T-helper 22 cell (primary cell): ENCODE measurements around the gene SDCBP2.
"Not testable (repeated sequence)": the region's sequence is repeated elsewhere in the genome, so short reads cannot be mapped to it uniquely, and the experiment has no call there.

Source experiments
- DNase-seq: peaks from one replicate; pipeline ENCODE4 v3.0.0-alpha.2; 2020; ENCODE audit warnings: low read depth

The SDCBP2 gene

DNA sequence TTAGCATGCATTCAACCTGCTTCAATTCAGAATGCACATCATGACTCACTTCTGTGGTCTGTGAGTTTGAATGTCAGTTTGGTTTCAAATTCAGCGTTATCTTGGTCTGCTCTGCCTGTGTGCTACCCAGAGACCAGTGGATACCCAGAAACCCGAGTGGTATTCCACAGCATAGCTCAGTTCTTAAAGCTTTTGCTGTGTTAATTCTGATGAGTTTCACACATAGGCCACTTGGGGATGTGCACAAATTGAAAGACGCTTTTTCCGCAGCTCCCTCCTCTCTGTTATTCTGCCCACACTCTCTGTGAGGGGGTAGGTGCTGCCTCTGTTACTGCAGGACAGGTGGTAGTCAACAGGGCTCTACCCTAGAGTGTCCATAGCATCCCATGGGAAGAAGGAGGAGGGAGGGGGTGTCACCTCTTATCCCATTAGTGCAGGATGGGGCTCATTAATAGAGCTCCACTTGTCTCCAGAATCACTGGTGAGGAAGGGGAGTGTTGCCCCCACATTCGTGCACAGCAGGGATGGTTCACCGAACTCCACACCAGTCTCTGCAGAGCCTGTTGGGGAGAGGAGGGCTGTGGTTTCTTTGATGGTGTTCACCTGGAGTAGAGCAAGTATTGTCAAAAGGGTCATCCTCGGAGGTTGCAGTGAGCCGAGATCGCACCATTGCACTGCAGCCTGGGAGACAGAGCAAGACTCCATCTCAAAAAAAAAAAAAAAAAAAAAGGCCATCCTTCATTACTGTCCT lies 29.2 kb upstream of the SDCBP2 start:
- no peak for DNase-seq

DNA sequence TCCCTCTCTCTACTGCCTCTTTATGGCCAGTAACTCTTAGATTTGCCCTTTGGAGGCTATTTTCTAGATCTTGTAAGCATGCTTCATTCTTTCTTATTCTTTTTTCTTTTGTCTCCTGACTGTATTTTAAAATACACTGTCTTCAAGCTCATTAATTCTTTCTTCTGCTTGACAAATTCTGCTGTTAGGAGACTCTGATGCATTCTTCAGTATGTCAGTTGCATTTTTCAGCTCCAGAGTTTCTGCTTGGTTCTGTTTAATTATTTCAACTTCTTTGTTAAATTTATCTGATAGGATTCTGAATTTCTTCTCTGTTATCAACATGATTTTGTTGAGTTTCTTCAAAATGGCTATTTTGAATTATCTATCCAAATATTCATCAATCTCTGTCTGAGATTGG lies 25.0 kb upstream of the SDCBP2 start:
- DNase-seq: no peak

DNA sequence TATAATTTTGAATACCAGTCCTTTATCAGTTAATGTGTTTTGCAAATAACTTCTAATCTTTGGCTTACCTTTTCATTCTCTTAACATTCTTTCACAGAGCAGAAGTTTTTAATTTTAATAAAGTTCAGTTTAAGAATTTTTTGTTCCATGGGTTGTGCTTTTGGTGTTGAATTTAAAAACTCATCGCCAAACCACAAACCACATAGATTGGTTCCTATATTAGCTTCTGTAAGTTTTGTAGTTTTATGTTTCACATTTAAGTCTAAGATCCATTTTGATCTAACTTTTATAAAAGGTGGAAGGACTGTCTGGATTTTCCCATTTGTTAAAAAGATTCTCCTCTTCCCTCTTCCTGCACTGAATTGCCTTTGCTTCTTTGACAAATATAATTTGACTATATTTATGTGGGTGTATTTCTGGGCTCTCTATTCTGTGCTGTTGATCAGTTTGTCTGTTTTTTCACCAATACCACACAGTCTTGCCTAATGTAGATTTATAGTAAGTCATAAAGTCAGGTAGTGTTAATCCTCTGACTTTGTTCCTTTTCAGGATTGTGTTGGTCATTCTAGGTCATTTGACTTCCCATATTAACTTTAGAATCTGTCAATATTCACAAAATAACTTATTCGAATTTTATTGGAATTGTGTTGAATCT lies 17.5 kb upstream of the SDCBP2 start:
- no peak for DNase-seq

DNA sequence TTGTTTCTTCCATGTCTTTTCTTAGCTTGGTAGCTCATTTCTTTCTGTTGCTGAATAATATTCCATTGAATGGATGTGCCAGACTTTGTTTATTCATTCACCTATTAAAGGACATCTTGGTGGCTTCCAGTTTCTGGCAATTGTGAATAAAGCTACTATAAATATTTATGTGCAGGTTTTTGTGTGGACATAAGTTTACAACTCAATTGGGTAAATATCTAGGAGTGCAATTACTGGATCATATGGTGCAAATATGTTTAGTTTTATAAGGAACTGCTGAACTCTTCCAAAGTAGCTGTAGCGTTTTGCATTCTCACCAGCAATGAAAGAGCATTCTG lies 16.8 kb upstream of the SDCBP2 start:
- no peak for DNase-seq

DNA sequence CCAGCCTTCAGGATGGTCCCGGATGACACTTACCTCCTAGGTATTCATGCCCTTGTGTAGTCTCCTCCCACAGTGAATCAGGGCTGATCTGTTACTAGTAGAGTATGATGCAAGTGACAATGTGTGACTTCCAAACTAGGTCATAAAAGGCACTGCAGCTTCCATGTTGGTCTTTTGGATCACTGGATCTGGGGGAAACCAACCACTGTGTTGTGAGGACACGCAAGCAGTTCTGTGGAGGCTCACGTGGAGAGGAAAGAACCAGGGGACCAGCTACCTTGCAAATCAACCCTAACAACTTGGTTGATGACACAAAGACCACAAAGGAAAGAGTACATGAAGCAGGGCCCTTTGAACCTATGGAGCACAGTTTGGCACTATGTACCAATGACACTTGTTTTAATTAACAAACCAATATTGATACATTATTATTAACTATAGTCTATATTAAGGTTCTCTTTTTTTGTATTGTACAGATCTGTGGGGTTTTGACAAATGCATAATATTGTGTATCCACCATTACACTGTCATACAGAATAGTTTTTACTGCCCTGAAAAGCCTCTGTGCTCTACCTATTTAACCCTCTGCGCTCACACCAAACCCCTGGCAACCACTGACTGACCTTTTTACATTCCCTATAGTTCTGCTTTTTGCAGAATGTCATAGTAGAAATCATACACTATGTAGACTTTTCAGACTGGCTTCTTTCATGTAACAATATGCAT lies 16.3 kb upstream of the SDCBP2 start:
- no peak for DNase-seq

DNA sequence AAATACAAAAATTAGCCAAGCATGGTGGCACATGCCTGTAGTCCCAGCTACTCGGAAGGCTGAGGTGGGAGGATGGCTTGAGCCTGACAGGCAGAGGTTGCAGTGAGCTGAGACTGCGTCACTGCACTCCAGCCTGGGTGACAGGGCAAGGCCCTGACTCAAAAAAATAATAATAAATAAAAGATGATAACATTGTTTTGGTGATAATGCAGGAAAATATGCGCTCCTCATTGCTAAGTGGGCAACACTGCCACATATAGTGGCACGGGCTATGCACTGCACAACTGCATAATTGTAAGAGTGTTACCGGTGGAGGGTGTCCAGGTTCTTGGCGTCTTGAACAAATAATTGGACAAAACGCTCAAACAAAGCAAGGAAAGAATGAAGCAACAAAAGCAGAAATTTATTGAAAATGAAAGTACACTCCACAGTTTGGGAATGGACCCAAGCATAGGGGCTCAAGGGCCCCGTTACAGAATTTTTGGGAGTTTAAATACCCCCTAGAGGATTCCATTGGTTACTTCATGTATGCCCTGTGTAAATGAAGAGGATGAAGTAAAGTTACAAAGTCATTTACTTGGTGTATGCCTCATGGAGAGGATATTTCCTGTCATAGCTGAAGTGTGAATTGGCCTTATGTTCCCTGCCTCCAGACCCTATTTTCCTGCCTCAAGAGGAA lies 14.6 kb upstream of the SDCBP2 start:
- DNase-seq: not testable (repeated sequence)

DNA sequence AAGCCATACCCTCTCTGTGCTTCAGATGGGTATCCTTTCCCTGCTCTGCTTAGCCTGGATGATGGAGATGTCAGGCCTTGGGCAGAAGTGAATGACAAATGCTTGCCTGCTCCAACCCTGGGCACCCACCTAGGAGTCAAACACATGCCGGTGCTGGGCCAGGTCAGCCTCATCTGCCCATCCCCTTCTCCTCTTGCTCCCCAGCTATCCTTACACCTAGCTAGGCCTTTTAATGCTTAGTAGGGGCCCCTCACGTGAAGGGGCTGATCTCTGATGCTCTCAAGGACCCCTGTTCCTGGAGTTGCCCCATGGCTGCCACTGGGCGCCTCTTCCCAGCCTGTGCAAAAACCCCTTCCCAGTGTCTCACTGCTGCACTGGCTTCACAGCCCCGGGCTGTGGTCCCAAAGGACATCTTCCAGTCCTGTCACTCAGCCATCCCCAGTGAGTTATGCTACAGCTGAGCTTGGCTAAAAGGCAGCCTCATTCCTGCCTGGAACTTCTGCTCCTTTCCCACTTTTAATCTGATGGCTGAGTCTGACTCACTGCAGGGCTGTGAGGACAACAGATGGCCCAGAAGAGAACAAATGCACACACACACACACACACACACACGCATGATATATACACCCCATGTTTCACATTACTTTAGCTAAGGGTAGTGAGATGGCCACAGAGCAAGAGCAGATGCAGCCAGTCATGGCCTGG lies 12.8 kb upstream of the SDCBP2 start:
- DNase-seq: no peak

DNA sequence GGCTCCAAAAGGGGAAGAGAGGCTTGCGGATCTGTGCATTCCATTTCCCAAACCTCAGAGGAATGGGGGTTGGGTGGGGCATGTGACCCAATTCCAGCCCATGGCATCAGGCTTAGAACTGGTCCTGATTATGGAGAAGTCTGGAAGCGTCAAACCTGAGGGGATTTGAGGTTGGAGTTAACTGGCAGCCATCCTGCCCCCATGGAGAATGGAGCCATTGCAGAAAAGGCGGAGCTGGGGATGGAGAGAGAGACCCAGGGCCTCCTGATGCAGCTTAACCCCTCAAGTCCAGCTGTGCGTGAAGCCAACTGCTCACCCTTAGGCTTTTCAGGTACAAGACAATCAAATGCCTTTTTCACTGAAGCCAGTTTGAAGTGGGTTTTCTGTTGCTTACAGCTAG lies 9.9 kb upstream of the SDCBP2 start:
- no peak for DNase-seq

DNA sequence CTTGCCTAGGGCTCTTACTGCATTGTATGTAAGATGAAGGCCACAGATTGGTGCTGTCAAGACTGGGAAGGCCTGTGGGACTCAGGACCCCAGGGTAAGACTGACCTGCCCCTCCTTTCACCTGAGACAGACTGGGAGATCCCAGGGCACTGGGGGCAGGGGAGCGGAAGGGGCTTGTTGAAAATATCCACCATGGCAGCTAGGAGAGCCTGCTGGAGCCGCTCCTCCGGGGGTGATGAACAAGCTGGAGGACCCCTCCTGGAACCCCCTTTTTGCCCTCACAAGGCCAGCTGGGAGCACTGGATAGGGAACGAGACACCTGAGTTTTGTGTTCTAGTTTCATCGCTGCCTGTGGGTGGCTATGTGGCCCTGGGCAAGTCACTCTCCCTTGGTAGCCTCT lies 9.2 kb upstream of the SDCBP2 start:
- DNase-seq: no peak

DNA sequence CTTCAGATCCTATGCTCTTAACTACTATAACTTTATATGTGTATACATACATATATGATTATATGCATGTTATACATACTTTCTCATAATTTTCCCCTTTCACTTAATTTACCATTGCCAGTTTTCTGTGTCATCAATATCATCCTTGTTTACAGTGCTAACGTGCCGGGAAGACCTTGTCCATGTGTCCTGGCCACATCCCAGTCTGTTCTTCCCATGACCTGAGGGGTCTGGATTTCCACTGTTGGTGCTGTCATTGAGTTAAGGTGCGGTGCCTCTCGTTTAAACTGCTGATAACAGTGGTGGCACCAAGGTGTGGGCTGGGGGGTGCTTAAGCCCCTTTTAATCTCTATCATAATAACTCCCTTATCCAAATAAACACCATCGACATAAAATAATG lies 8.5 kb upstream of the SDCBP2 start:
- DNase-seq: no peak

DNA sequence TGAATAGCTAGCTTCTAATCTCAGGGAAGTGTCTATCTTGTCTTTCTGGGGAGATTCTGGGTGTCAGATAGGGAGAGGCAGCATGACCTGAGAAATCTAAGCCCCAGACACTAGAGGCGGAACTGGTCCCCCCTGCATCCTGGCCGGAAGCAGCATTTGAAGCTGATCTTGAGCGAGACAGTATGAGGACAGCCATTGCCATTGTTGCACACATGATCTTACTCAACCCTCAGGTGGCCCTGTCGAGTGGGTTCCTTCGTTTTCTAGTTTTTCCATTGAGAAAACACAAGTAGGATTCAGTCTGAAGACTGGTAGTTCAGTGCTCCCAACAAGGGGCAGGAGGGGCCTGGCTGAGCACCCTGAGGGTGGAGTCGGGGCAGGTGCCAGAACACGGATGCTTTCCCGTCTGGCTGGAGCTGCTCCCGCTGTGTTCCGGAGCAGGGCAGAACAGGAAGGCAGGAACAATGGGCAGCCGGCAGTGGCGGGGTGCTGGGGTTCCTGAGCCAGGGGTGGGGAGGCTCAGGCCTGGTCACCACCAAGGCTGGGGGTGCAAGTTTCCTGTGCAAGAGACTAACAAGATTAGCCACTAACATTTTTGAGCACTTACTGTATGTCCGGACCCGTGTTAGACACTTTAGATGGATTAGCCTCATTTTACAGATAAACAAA lies 7.9 kb upstream of the SDCBP2 start:
- DNase-seq: no peak

DNA sequence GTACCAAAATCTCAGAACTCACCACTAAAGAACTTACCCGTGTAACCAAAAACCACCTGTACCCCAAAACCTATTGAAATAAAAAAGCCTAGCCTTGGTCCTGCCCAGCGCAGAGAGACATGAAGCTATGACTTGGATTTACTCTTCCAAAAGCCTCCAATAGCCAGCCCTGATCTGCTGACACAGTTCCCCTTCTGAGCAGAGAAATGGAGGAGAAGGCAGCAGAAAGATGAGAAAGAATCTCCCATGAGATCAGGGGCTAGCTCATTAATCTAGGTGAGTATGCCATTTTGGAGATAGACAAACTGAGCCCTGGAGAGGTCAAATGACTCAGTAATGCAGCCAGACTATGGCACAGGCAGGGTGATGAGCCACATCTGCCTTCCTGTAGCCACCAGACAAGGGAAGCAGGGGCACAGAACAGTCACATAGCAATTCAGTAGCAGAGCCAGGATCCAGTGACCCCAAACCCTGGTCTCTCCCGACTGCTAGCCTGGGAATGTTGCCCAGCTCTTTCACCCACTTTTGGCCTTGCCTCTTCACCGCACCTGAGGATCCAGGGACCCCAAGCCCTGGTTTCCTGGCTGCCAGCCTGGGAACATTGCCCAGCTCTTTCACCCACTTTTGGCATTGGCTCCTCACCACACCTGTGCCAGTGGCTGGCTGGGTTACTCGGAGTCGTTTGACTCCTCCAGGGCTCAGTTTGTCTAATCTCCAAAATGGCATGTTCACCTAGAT lies 7.2 kb upstream of the SDCBP2 start:
- no peak for DNase-seq

DNA sequence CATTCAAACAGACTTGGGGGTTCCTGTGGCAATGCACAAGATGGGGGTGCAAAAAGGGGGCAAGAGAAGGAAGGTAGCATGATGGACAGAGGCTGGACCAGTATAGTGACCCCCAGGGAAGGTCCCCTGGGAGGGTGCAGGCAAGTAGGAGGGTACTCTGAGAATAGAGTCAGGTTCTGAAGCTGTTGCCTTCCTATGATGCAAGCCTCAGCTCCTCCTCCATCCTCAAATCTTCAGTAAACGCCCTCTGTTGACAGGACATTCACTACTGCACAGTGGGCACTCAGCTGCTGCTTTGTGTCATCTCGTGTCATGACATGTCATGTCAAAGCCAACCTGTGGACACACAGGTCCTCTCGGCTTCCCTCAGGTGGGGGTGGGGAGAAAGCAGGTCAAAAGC lies 5.8 kb upstream of the SDCBP2 start:
- DNase-seq: no peak

DNA sequence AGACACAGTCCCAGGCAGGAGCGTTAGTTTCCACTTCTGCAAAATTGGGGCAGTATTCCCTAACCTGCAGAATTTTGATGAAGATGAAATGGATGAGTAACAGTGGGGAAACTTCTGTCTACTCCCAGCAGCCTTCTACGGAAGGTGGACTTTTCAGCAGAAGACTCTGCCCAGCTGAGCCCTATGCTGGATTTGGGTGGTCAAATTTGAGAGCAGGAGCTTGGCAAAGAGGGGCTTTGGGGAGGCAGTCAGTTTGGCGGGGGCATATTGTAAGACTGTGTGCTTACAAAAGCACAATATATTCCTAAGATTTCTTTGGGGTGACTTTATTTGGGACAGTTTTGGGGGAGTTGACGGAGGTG lies 5.4 kb upstream of the SDCBP2 start:
- no peak for DNase-seq

DNA sequence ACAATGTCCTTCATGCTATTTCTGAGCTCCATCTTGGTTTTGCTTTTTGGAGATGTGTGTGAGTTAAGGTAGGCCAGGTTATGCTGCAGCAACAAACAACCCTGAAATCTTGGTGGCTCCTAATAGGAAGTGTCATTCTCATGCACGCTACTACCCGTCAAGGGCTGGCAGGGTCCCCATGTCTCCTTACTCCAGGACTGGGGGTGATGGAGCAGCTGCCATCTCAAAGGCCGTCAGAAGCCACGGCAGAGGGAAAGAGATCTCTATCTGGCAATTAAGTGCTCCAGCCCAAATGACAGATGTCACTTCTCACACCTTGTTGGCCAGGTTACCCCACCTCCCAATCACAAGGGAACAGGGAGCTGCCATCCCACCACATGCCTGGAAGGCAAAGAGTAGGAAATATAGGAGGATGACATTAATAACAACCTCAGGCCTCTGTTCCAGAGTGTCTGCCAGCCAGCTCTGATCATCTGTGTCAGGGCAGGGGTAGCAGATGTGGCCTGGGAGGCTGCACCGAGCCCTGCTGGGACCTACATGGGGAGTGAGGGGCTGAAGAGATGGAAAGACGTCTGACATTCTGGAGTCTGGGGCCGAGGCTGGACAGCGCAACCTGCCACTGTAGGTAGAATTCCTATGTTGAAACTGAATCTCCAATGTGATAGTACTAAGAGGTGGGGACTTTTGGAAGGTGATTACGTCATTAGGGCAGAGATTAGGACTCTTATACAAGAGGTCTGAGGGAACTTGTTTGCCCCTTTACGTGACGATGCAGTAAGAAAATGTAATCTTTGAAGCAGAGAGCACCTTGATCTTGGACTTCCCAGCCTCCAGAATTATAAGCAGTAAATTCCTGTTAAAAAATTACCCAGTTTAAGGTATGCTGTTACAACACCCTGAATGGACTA lies 4.8 kb upstream of the SDCBP2 start:
- no peak for DNase-seq

DNA sequence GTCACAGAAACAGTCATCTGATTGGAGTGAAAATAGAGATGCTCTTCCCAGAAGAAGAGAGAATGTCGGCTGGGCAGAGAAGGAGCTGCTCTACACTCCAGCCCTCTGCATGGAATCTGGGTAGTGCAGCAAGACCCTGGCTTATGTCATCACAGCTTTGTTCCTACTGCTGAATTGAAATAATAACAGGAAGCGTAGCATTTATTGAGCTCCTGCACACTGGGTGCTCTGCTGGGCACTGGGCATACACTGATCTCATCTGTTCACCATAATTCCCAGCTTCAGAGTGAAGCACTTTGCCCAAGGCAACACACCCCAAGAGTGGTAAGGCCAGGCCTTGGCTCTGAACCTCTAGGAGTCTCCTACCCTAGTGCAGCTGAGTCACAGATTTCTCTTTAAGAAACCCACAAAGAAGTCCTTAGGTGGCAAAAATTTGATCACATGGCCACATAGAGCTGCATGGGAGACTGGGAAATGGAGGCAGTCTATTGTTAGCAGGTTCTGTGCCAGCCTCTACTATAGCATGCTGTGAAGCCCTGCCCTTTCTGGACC lies 3.9 kb upstream of the SDCBP2 start:
- no peak for DNase-seq

DNA sequence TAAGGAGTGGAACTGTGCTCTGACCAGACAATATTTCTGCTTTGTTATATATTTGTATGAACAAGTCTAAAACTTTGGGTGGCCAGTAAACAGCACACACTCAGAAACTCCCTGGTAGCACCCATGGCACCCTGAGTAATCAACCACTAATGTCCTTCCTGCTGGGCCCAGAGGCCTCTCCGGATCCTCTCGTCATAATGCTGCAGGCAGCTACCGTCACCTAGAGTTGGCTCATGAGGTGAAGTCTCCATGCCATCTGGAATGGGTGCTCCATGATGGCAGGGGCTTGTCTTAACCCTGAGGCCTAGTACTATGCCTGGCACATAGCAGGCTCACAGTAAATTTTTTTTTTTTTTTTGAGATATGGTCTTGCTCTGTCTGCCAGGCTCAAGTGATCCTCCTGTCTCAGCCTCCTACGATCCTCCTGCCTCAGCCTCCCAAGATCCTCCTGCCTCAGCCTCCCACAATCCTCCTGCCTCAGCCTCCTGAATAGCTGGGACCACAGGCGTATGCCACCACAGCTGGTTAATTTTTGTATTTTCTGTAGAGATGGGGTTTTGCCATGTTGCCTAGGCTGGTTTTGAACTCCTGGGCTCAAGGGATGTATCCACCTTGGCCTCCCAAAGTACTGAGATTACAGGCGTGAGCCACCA lies 3.0 kb upstream of the SDCBP2 start:
- no peak for DNase-seq

DNA sequence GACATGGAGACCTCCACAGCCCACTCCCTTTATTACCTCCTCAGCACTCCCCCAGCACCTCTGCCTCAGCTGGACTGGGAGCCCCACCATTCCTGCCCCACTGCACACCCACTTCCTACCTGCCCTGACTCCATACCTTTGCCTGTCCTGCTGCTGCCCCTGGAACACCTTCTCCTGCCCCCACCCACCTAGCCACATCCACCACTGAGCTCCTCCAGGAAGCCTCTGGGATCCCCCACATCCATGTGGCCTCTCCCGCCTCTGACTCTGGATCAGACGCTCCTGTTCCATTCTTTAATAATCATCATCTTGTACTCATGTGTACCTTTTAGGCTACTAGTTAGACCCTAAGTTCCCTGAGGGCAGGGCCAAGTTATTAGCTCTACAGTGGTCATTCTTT lies 2.2 kb upstream of the SDCBP2 start:
- DNase-seq: no peak
